HG03103 (cell line): Measurements from ENCODE around the gene VASP.

ENCODE experiments used
- ATAC-seq: cut with Tn5 transposase; IDR thresholded peaks from one replicate; pipeline ENCODE4 v1.9.1; 2021; ENCODE audit warnings: low read depth; ENCODE audit not compliant: unreplicated experiment

The VASP gene

GRCh38 chr19:45514376-45515051 lies 7.2 kb downstream of the VASP start:
- no peak for ATAC-seq

- no peak for ATAC-seq
Observed at GRCh38 chr19:45515081-45515624, 7.9 kb downstream of the VASP start.

DNA sequence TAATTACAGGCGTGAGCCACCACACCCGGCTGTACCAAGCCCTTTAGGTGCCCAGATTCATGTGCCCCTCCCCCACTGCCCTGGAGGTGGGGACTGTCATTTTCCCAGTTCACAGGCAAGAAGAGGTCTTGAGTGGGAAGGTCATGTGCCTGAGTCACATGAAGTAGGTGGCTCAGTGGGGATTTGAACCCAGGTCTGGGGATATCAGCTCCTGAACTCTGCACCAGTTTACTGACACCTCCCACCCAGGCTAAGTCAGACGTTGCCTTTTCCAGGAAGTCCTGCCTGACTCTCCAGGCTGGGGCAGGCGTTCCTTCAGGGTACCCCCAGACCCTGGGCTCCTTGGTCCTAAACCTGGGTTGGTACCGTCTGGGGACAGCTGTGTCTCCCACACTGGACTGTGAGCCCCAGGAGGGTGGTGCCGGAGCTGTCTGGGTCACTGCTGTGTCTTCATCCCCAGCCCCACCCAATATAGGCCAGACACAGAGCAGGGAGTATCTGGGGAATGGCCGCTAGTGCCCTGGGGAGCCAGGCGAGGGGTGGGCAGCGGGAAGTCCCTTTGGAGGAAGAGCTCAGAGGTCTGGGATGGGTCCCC lies 8.6 kb downstream of the VASP start:
- ATAC-seq, result no peak

- ATAC-seq, result no peak
Observed at GRCh38 chr19:45517238-45517637, 10.0 kb downstream of the VASP start.

DNA sequence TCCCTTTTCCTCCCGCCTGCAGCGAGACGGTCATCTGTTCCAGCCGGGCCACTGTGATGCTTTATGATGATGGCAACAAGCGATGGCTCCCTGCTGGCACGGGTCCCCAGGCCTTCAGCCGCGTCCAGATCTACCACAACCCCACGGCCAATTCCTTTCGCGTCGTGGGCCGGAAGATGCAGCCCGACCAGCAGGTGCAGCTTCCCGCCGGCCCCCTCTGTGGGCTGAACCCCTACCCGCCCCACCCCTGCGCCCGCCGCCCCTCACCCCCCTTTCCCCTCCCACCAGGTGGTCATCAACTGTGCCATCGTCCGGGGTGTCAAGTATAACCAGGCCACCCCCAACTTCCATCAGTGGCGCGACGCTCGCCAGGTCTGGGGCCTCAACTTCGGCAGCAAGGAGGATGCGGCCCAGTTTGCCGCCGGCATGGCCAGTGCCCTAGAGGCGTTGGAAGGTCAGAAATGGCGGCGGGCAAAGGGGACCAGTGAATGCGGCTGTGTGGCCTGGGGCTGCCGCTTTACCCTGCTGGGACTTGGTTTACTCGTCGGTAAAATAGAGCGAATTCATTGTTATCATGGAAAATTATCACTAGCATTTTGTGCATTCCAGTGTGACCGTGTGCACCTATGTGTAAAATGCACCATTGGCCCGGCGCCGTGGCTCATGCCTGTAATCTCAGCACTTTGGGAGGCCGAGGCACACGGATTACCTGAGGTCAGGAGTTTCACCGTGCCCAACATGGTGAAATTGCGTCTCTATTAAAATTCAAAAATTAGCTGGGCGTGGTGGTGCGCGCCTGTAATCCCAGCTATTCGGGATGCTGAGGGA lies 10.6 kb downstream of the VASP start:
- ATAC-seq, result no peak

GRCh38 chr19:45518469-45518826 lies 11.2 kb downstream of the VASP start:
- ATAC-seq, result no peak

- ATAC-seq, result no peak
Observed at GRCh38 chr19:45522010-45522941, 15.0 kb downstream of the VASP start.

DNA sequence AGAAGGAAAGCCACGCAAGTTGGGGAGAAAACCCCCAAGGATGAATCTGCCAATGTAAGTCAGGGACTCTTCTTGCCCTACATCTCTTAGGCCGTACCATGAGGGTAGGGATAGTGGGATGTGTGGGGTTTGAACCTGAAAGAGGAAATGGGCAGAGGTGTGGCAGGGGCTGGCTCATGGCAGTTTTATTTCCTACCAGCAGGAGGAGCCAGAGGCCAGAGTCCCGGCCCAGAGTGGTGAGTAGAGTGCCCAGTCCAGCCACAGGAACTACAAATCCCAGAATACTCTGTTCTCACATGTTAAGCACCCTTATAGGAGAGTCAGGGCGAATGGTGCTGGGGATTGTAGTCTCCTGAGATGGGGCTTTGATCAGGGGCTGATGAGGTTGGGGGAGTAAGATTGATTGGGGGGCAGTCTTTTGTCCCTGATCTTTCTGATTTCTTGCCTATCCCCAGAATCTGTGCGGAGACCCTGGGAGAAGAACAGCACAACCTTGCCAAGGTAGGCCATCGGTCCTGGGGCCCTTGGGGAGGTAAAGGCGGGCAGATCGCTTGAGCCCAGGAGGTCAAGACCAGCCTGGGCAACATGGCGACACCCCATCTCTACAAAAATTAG lies 16.5 kb downstream of the VASP start:
- ATAC-seq, result no peak

DNA sequence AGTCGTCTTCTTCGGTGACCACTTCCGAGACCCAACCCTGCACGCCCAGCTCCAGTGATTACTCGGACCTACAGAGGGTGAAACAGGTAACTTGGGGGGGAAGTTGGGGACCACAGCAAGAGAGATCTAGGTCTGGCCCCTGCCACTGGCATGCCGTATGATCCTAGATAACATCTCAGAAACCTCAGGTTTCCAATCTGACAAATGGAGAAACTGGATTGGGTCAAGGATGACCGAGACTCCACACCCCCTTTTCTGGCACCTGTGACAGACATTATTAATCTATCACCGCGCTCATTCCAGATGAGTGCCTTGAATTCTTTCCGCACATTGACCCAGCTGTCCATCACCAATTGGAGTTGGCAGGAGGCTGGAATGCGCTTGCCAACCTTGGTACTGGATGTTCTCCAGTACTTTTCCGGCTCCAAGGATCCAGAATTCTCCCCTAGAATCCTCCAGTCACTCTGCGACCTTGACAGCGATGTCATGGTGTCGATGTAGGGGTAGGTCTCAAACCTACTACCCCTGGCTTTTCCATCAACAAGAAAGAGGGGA lies 17.4 kb downstream of the VASP start:
- ATAC-seq, result no peak

- no peak for ATAC-seq
Observed at GRCh38 chr19:45526143-45526542, 18.9 kb downstream of the VASP start.

- ATAC-seq, result no peak
Observed at GRCh38 chr19:45526971-45527370, 19.7 kb downstream of the VASP start.

- ATAC-seq, result no peak
Observed at GRCh38 chr19:45527731-45528130, 20.5 kb downstream of the VASP start.

- ATAC-seq, result no peak
Observed at GRCh38 chr19:45528149-45528743, 21.0 kb downstream of the VASP start.

DNA sequence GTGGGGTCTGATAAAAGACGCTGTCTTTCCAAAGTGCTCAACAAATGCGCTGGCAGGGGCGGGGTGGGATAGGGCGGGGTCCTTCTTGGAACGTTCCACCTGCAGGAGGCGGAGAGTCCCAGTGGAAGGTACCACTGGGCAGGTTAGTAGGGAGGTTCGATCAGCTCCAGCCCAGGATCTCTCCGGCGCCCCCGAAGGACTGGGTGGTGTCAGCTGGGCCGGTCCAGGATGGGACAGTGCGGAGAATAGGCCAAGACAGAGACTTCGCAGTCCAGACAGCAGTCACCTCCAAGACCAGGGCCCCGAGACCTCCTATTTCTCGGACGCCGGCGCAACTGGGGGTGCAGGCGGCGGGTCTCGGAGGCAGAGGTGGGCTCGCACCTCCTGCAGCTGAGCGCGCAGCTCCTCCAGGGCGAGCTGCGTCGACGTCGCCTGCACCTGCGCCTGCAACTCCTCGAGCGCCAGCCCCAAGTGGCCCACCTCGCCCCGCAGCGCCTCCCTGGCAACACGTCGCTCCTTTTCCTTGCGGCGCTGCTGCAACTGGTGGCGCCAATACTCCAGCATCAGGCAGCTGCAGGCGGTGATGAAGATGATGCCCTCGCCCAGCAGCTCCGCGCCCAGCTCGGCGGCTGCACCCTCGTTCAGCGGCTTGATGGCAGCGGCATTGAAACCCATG lies 21.6 kb downstream of the VASP start:
- ATAC-seq, result no peak

GRCh38 chr19:45529420-45529785 lies 22.1 kb downstream of the VASP start:
- ATAC-seq, result no peak

DNA sequence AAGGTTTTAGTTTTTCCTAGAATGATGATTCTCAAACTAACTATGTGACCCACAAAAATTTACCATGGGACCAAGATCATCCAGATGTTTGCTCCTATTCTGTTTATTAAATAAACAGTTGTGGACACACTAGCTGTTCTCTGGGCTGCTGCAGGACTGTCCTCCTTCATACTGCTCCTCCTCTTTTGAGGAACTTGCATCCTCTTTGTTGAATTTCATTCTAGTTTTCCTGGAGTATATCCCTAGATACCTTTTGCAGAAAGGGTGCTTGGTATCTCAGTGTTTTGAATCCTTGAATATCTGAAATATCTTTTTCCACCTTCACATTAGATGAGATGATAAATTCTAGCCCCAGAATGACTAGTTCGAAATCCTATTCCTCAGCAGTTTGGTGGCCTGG lies 24.1 kb downstream of the VASP start:
- no peak for ATAC-seq

- ATAC-seq, result no peak
Observed at GRCh38 chr19:45539459-45539858, 32.2 kb downstream of the VASP start.

DNA sequence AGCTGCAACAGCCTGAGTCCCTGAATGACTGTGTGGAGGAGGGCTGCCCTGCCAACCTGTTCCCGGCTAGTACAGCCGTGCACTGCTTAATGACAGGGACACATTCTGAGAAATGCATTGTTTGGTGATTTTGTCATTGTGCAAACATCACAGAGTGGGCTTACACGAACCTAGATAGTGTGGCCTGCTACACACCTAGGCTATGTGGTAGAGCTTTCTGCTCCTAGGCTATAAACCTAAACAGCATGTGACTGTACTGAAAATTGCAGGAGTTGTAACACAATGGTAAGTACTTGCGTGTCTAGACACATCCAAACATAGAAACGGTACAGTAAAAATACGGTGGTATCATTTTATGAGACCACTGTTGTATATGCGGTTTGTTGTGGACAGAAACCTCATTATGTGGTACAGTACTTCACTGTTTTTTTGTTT lies 35.0 kb downstream of the VASP start:
- no peak for ATAC-seq
